ENCODE data around the gene RAB1A. TPM values are rescaled to one million over a fixed set of nuclear protein-coding genes. Genes with fewer than 3 reads are reported as not detected.

Gene RAB1A
- total RNA-seq, 1 donor from 2014 or later = 143 TPM

- DNase-seq (ENCODE audit: extremely low read depth, low read depth, low spot score) = no peak
Observed at GRCh38 chr2:65062843-65063825, 66.8 kb downstream of the RAB1A start.

DNA sequence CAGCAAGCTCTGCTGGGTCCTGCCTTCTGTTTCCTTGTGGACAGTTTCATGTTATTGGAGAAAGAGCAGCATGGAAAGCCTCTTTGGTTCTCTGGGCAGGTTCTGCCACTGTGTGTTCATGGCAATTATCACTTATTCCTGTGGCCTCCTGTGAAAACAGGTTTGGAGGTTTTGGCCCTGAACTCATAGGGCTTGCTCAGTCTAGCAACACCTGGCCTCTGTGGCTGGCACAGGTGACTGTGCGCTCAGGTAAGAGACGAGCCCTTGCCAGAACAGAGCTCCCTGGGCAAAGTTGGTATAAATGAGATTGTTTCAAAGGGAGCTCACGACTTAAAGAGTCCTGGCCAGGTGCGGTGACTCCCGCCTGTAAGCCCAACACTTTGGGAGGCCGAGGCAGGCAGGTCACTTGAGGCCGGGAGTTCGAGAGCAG, 68.0 kb downstream of the RAB1A start:
- DNase-seq (ENCODE audit: extremely low read depth, low read depth, low spot score) = no peak

DNA sequence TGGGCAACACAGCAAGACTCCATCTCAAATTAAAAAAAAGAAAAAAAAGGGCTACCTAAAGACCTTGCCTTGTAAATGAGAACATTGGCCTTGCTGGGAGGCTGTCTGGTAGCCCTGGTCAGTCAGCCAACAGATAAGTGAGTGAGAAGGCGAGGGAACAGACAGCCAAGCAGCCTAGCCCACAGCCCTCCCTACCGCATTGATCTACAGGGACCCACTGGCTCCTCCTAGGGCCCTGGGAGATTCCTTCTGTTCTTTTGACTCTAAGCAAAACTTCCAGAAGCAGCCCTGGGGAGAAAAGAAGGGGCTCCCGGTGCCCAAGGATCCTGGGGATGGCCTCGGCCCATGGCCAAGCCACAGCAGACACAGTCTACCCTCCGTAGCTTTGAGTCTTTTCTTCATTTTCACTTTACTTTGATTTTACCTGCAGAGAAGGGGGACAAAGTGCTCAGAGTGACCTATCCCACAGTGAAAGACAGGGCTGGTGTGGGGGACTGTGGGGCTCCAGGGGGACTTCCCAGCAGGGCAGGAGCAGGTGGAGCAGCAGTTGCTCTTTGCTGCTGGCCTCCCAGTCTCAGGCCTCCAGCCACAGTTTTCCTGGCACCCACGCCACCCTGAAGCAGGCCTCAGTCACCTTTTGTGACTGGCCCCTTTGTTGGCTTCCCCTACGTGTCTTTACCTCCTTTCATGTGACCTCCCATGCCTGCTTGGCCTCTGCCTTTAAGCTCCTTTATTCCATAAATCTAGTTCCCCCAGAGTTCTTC, 68.6 kb downstream of the RAB1A start:
- no peak for DNase-seq (ENCODE audit: extremely low read depth, low read depth, low spot score)

GRCh38 chr2:65059071-65059470, 70.8 kb downstream of the RAB1A start:
- DNase-seq (ENCODE audit: extremely low read depth, low read depth, low spot score) = no peak

DNA sequence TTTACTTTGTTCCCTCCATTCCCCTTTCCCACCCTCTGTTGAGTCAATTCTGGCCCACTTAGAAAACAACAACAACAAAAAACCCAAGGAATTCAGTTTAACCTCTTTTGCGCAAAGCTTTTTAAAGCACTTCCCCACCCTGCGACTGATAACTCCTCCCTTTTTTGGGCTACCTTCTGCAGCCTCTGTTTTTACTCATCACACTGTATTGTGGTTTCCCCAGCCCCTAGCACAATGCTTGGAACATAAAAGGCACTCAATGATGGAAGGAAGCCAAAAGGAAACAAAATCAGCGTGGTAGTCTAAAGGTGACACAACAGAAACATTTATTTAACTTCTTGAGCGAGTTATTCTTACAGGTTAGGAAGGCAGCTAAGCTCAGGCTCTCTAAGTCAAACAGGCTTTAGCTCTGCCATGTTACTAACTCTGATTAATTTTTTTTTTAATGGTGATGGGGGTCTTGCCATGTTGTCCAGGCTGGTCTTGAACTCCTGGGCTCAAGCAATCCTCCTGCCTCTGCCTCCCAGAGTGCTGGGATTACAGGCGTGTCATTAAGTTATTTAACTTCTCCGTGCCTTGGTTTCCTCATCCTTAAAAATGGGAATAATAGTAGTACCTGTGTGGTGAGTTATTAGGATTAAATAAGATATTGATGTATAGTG, 72.4 kb downstream of the RAB1A start:
- DNase-seq (ENCODE audit: extremely low read depth, low read depth, low spot score) = no peak

- DNase-seq (ENCODE audit: extremely low read depth, low read depth, low spot score) = no peak
Observed at GRCh38 chr2:65057054-65057375, 72.9 kb downstream of the RAB1A start.

DNA sequence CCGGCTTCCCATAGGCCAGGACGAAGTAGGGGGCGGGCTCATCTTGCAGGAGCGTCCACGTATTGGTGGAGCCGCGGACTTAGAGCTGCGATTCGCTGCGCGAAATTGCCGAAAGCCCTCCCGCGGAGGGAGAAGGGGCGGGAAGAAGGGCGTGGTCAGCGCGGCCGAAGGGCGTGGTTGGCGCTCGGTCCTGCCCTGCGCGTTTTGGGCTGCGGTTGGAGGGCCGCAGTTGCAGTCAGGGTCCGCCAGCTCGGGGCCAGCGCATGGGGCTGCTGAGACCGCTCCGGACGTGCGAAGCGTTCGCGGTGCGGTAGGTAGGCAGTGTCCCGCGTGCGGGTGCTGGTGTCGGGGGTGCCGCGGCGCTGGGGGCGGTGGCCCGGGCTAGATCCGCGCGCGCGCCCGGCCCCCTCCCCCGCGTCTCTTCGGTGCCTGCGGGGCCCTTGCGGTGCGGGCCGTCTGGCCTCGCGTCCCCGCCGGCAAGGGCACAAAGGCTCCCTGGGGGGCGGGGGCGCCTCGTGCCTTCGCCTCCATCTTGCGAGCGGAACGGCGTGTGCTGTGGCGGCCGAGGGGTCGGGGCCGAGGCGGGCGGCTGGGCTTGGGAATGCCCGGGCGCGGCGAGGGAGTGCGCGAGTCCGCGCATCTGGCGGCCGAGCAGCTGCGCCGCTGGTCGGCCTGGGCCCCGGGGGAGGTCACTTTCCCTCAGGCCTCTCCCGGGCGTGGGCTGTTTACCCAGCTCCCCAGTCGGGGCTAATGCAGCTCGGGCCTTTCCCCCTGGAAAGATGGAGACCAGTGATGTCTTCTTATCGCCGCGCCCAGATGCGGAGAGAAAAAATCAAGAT, 73.5 kb downstream of the RAB1A start, which contains the start of gene CEP68:
TSS of gene CEP68 (plus strand) at position 202 of the 839 bp plus-strand sequence. CDS start 13,029 bp downstream, outside the sequence.
- no peak for DNase-seq (ENCODE audit: extremely low read depth, low read depth, low spot score)

DNA sequence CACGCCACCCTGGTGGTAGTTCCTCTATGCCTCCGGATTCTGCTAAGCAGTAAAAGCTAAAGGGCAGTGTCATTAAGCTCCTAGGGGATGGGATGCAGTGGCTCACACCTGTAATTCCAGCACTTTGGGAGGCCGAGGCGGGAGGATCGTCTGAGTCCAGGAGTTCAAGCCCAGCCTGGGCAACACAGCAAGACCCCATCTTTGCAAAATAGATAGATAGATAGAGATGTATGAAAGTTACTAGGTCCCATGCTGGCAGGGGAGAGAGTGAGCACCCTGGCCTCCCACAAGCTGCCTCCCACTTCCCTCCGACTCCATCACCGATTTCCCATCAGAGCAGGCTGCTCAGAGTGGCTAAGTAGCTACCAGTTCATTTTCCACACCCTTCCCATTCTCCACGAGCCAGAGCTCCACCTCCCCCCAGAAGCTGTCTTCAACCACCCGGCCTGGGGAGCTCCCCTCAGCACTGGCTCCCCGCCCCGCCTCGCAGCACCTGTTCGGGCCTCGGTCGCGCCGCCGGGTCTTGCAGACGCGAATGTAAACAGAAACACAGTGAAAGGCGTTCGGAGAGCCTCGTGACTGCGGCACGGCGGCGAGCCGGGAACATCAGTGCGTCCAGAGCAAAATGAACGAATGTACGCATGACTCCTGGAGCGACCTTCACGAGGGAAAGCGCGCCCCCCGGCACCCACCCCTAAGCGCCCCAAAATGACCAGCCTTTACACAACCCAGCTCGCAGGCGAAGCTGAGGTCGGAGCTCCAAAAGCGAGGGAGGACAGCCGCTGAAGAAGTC, 74.3 kb downstream of the RAB1A start:
- no peak for DNase-seq (ENCODE audit: extremely low read depth, low read depth, low spot score)

DNA sequence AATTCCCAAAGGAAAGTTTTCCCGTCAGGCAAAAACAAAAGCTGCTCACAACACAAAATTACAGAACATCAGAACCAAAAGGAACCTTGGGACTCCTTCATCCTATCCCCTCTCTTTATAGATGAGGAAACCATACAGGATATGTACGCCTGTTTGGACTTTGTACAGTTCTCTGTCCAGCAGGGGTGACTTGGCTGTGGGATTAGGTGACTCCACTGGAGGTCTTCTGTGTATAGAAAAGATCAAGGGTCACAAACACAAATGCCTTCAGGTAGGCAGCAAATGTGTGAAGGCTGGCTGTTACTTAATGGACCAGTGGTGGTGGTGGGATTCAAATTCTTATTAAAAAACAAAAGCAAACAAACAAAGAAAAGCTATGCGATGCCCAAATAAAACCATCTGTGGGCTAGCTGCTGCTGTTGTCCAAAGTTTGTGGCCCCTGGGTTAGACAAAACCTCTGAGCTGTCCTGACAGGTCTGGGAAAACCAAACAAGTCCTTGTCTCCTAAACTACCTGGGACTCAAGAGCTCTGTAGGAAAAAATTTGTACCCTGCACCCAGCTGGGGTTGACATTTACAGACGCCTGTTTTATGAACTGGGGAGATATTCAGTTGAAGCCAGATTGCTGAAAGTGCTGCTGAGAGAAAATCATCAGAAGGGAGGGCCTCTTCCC, 75.0 kb downstream of the RAB1A start:
- no peak for DNase-seq (ENCODE audit: extremely low read depth, low read depth, low spot score)

- DNase-seq (ENCODE audit: extremely low read depth, low read depth, low spot score) = no peak
Observed at GRCh38 chr2:65053199-65053598, 76.7 kb downstream of the RAB1A start.

DNA sequence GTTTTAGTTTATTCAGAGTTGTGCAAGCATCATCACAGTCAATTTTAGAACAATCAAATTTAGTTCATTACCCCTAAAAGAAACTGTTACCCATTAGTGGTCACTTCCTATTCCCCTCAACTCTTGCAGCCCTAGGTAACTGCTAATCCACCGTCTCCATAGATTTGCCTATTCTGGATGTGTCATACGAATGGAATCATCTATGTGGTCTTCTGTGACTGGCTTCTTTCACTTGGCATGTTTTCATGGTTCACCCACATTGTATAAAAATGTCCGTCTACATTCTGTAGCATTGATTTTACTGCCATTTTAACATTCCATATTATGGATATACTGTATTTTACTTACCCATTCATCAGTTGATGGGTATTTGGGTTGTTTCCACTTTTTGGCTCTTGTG, 79.0 kb downstream of the RAB1A start:
- no peak for DNase-seq (ENCODE audit: extremely low read depth, low read depth, low spot score)

- no peak for DNase-seq (ENCODE audit: extremely low read depth, low read depth, low spot score)
Observed at GRCh38 chr2:65049010-65049639, 80.8 kb downstream of the RAB1A start.

DNA sequence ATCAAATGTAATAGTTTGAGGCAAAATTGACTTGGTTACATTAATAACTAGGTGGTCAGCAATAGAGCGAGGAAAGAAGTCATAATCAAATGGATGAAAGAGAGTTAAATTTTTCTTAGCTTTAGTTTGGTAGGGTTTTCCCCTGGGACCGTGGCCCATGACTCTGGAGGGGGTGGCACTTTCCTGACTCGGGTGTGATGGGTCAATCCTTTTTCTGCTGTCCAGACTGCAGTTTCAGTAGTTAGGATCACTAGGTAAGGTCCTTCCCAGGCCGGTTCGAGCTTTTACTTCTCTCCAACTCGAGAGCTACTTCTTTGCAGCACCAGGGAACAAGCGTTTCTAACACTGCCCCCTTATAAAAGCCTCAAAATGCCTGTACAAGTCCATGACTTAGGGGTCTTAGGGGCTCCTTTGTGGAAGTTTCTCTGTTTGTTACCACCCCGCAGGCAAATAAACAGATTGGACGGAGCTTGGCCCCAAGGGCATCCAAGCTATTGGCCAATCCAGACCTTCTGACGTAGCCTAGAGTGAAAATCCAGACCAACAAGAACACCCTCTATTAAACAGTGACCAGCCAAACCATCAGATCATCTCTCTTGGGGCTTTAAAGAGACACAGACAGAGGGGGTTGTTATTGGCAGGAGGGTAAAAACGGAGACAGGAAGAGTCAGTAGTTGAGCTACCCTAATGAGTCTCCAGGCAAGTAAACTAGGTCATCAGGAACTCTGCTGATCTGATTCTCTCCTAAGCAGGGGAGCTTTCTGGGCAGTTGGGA, 83.1 kb downstream of the RAB1A start:
- DNase-seq (ENCODE audit: extremely low read depth, low read depth, low spot score) = no peak

GRCh38 chr2:65045651-65046050, 84.3 kb downstream of the RAB1A start:
- DNase-seq (ENCODE audit: extremely low read depth, low read depth, low spot score) = no peak

DNA sequence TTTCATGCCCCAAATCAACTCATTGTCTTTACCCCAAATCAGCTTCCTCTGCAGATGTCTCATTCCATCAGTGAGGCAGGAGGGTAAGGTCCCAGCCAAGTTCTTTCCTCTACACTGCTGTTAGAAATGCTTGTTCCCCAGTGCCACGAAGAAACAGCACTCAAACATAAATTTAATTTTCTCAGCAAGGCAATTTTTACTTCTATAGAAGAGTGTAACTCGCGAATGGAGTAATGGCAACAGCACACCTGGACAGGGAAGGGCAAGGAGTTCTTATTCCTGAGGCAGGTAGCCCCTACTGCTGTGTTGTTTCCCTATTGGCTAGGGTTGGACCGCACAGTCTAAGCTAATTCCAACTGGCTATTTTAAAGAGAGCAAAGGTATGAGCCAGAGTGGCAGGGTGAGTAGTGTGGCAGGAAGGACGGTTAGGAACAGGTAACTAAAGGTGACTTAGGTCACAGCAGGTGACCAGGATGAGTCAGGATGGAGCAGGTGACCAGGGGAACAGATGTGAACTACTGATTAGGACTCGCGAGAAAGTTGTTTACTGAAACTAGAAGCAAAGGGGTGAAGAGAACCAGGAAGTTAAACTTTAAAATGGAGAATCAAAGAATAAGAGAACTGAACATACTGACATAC, 85.7 kb downstream of the RAB1A start:
- no peak for DNase-seq (ENCODE audit: extremely low read depth, low read depth, low spot score)

GRCh38 chr2:65043001-65043400, 86.9 kb downstream of the RAB1A start:
- no peak for DNase-seq (ENCODE audit: extremely low read depth, low read depth, low spot score)
